Measurements from ENCODE around the gene GNS.
"Not testable (repeated sequence)": the region's sequence is repeated elsewhere in the genome, so short reads cannot be mapped to it uniquely, and the experiment has no call there.

The GNS gene

DNA sequence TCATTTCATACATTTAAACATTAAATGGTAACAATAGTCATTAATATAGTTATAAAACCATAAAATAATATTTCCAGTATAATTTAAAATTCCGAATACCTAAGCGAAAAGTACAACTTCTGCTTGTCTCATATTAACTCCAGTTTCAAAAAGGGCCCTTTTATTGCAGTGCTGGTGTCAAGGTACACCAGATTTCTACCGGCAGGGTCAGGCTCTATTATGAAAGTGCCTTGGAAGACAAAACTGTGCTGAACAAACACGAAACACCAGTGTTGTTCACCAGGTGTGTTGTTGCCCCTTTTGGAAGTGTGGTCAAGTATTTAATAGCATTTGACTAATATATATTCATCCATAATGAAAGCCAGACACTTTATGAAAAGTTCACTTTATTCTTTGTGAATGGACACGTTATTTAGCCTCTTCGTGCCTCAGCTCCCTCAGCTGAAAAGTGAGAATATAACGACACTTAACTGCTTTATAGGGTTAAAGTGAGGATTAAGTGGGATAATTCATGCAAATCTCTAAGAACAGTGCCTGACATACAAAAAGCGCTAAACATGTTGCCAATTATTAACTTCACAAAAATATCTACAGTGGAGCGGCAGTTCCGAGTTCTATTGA is 20.3 kb upstream of the GNS start:
- no peak for DNase-seq

DNA sequence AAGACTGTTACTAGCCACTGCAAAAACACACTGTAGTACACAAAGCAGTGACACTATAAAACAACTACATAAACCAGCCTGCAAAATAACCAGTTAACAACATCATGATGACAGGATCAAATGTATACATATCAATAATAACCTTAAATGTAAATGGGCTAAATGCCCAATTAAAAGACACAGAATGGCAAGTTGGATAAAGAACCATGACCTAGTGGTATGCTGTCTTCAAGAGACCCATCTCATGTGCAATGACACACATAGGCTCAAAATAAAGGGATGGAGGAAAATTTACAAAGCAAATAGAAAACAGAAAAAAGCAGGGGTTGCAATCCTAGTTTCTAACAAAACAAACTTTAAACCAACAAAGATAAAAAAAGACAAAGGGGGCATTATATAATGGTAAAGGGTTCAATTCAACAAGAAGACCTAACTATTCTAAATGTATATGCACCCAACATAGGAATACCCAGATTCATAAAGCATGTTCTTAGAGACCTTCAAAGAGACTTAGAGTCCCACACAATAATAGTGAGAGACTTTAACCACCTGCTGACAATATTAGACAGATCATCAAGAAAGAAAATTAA is 16.0 kb upstream of the GNS start:
- not testable (repeated sequence) for DNase-seq

DNA sequence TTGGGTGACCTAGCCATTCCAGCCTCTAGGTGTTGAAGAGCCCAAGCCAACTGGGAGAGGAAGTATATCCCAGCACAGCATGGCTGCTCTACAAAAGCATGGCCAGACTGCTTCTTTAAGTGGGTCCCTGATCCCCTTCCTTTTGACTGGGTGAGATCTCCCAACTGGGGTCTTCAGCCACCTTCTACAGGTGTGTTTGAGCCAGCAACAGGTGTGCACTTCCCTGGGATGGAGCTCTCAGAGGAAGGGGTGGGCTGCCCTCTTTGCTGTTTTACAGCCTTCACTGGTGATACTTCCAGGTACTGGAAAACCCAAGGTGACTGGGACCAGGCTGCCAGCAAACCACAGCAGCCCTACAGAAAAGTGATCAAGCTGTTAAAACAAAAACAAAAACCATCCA is 14.2 kb upstream of the GNS start:
- no peak for DNase-seq

DNA sequence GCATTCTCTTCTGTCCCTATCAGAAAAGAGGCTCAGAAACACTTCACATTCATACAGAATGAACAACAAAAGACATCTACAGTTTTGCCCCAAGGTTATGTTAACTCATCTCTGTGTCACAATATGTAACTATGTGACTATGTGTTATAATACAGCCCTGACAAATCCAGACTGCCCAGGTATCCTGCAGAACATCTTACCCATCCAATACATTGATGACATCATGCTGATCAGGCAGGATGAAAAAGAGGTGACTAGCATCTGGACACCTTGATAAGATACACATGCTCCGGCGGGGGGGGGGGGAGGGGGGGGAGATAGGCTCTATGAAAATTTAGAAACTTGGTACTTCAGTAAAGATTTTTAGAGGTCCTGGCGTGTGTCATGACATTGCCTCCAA is 8.3 kb upstream of the GNS start:
- DNase-seq = no peak

DNA sequence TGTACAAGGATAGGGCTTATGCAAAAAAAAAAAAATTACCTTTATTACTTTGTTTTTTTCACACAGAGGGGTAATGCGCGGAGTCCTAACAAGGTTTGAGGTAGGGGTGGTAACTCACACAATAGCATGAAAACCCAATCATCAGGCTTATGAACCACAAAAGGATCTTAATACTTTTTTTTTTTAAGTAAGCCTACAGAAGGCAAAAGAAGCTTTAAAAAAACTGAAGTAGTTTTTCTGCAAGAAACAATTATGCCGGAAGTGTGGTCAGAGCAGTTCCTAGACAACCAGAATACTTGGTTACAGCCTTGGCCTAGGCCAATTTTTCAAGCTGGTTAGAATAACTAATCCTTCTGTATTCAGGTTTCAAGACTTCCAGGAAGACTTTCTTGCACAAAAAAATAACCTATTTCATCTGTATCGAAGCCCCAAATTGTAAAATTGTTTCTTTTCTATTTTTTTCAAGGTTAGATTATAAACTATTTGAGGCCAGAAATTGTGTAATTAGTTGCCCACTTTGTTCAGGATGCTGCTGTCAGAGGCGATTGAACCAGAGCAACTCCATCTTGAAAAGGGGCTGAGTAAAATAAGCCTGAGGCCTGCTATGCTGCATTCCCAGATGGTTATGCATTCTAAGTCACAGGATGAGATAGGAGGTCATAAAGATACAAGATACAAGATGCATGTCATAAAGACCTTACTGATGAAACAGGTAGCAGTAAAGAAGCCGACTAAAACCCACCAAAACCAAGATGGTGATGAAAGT is 1.8 kb upstream of the GNS start:
- no peak for DNase-seq

DNA sequence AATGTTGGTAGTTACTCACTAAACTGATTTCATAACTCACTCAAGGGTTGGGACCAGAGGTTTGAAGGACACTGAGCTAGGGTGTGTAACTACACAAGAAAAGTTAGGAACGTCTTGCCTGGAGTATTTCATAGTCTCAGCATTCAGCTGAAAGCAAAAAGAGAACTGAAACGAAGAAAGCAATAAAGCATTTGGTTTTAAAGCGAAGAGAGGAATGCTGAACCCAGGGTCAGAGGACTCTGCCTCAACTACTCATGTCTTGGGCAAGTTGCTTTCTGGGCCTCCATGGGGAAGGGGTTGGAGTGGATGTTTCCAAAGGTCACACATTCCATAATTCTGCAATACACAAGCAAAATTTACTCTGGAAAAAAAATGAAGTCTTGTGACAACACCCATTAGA is 1.4 kb downstream of the GNS start:
- DNase-seq = no peak

DNA sequence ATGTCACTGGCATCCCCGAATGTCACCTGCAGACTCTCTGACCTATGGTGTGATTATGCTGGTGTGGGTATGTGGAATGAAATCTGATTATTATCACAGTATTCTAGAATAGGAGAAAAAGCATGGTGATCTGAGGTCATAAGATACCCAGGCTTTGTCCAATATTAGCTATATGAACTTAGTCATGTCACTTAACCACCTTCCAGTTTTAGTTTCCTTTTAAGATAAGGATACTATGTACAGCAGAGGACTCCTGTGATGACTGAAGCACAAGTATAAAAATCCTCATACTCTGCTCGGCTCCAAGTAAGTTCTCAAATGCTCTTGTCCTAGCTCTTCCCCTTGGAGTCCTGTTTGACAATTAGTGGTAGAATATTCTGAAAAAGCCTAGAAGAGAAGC is 2.8 kb downstream of the GNS start:
- DNase-seq = no peak

DNA sequence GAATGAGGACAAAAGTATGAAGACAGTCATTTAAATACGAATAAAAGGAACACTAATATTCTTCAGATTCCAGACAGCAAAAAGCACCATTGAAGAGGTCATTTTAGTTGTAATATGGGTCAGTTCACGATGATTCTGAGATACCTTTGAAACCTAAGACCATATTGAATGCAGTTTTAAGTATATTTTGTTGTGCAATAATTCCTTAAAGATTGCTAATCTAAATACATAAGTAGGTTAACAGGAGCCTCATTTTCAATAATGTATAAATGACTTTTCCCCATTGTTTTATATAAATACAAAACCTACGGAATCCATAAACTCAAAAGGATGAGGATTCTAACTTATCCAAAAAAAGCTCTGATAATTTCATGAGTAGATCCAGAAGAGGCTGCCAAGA is 5.8 kb downstream of the GNS start:
- DNase-seq = no peak

DNA sequence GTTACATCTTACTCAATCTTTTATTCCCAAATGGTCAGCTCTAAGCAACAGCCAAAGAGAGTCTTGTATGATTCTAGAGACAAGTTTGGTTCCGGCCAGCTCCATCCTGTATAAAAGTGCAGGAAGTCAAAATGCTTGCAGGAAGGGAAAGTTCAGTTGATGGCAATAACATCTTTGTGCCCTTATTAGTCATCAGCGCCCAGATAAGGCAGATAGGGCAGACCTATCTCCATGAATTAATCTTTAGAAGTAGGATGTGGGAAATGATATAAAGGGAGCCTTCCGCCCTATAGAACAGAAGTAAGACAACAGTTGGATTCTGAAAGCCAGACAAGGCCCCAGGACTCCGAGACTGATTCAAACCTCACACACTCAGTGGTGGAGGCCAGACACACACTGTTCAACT is 6.4 kb downstream of the GNS start:
- DNase-seq = no peak

DNA sequence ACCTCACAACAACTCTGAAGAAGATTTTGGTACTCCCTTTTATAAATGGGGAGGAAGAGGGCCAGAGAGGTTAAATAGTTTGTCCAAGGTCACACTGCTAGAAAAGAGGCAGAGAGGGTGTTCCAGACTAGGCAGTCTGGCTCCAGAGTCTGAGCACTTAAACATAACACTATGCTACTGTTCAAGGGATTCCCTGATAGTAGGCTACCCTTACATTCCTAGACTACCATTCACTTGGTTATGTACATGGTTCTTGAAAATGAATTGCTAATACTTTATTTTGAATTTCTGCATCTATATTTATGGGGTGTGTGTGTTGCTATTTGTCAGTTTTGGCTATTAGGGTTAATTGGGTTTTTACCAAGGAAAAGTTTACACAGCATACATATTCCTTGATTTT is 7.2 kb downstream of the GNS start:
- no peak for DNase-seq

DNA sequence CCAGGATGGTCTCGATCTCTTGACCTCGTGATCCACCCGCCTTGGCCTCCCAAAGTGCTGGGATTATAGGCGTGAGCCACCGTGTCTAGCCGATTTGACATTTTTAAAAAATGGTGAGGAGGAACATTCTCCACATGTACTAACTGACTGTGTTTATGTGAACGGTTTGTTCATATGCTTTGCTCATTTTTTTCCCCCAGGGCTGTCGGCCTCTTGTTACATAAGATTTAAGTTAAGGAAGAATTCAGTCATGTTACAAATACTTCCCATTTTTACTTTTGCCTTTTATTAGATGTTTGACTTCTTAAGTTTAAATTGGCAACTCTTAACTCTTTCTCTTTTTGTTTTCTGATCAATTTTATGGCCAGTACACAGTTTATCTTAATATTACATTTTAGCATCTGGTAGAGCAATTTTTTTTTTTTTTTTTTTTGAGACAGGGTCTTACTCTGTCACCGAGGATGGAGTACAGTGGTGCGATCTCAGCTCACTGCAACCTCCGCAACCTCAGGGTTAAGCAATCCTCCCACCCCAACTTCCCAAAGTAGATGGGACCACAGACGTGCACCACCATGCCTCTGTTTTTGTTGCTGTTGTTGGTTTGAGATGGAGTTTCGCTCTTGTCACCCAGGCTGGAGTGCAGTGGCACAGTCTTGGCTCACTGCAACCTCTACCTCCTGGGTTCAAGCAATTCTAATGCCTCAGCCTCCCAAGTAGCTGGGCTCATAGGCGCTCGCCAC is 9.6 kb downstream of the GNS start:
- no peak for DNase-seq

DNA sequence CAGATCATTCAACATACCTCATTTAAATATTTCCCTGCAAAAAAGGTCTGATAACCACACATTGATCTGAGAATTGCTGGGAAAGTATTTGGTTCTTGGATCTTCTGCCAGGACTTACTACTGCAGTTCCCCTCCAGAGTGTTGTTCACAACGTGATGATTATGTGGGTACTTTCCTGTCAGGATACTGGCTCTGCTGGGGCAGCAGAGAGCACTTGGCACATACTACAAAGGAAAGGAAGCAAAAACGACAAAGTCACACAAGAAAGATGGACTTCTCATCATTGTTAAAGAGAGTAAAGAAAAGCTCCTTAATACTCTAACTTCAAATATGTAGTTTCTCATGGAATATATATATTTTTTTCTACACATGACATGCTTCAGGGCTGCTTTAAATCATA is 11.5 kb downstream of the GNS start:
- no peak for DNase-seq

DNA sequence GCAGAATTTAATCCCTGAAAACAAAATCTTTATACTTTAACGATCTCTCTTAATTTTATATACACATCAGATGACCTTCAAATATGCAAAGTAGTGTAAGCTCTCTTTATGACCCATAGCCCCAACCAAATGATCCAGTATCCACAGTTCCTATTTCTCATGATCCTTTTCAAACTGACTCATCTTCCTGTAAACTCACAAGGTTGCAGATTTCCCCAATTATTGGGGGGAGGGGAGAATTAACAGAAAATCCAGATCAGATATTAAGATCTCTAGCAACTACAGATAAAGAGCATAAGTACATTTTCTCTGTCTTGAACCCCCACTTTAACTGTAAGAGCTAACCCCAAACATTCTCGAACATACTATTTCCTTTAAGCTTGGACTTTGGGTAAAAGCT is 12.5 kb downstream of the GNS start:
- DNase-seq = no peak

DNA sequence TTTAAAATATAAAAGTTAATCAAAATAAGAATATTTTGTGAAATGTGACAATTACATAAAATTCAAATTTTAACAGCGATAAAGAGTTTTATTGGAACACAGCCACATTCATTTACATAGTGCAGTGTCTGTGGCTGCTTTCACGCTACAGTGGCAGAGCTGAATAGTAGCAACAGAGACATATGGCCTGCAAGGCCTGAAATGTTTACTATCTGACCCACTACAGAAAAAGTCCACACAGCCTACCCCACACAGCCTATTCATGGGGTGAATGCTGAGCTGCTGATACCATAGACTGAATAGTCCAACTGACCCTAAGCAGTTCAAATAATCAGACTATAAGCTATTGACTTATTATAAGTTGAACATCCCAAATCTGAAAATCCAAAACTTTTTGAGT is 13.2 kb downstream of the GNS start:
- DNase-seq = no peak

DNA sequence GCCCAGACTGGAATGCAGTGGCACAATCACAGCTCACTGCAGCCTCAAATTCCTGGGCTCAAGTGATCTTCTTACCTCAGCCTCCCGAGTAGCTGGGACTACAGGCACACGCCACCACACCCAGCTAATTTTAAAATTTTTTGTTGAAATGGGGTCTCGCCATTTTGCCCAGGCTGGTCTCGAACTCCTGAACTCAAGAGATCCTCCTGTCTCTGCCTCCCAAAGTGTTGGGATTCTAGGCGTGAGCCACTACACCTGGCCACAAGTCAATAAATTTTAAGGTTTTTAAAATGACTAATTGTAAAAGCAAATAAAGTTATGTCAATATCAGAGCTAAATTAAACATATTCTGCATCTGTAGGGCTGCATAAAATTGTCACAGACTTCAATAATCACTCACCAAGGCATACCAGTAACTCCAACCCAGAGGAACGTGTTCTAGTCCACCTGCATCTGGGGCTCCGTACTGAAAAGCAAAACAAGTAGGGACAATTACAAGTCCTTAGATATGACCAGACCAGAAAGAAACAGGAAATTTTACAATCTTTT is 13.9 kb downstream of the GNS start:
- DNase-seq = no peak

DNA sequence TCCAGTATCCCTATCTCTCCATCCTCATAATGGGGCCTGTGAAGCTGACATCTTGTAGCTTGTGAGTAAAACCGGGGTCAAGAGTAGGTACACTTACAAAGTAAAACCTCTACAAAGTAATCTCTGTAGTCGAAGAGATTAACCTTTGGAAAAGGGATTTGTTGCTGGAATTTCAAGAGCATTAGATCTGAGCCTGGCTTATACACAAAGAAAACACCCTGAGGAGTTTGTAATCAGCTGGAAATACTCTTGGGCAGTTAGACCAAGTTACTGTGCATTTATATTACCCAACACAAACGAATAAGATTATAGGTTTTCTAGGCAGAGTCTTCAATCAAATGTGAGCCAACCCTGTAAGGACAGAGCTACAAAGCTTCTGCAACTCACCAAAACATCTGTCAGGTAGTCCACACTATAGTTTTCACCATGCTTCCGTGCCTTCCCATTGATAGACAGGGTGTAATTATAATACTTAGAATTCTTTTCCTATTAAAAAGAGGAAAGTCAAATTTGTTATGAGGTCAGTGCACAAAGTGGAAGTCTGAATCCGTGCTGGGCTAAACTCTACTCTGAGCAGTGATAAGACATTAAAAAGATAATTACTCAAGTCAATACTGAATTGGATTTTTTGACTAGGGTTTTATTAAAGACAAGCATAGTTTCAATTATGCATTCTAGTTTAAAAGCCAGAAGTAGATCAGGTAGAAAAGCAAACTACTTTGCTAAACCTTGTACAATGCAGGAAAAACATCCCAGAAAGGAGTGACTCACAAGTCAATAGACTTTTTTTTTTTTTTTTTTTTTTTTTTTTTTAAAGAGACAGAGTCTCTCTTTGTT is 14.6 kb downstream of the GNS start:
- DNase-seq = no peak

DNA sequence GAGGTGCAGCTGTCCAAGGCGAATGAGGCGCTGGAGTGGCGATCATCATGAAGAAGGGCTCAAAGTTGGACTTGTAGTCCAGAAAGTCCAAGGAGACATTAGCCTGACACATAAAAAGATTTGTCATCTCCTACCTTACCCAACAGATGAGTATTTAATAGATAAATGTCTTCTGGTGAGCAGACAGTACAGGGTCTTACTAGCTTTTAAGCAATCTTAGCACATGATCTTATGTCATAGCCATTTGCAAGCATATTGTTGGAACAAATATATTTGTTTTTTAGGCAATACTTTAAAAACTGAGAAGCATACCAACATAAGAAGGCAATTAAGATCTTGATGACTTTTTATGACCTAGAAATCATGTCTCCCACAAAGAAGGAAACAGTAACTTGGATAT is 16.0 kb downstream of the GNS start:
- DNase-seq = no peak

DNA sequence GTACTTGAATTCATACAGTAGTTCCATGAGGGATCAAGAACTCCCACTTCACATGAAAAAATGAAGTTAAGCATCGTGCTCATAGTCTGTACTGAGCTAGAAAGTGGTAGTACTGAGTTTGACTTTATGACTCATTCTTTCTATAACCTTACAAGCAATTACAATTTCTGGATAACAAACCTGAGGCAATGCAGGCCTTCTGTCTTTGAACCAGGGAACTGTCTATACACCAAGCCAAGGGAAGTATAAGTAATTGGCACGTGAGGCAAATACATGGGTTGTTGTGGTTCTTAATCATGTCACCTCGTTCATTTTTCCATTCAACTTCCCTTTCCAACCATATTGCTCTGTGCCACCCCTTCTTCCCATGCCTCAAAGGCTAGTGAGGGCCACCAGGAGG is 16.8 kb downstream of the GNS start:
- no peak for DNase-seq

DNA sequence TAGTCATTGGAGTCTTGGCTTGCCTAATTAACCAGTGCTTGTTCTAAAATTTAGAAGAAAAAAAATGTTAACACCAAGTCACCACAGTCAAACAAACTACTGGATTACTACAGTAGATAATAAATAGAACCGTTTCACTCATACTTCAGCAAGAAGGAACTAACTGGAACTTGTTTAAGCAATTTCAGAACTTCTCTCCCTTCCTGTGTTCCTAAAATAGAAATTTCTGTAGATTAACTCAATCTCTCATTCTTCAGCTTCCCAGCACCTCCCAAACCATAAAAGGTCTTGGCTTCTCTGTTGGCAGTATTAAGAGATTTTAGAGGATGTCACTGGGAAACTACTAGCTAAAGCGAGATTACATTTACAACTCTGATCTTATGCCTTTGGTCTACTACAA is 18.6 kb downstream of the GNS start:
- DNase-seq = no peak

DNA sequence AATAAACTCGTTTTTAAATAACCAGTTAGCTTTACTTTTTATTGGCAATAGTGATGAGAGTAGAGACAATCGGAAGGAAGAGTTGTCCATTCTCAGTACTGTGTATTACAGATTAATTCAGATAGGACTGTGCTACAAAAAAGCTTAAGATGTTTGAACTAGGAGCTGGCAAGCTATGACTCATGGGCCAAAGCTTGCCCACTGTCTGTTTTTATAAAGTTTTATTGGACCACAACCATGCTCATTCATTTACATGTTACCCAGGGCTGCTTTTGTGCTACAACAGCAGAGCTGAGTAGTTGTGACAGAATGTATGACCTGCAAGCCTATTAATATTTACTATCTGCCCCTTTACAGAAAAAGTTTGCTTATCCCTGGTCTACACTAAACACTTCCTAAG is 19.4 kb downstream of the GNS start:
- DNase-seq = no peak

DNA sequence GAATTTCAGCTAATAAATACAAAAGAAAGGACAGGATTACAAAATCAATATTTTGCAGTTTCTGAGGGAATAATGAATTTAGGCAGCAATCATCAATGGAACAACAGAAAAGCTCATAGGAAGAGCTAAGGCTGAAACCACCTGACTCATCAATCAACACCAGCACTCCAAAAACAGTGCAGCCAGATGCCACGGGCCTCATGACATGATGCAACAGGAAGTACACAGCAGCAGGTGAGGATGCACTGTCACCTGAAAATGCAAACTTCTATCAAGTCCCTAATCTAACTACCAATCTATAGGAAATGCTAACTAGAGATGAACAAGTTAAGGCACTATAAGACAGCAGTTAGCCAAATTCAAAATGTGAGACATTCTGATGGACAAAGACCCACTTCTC is 21.7 kb downstream of the GNS start:
- DNase-seq = no peak

DNA sequence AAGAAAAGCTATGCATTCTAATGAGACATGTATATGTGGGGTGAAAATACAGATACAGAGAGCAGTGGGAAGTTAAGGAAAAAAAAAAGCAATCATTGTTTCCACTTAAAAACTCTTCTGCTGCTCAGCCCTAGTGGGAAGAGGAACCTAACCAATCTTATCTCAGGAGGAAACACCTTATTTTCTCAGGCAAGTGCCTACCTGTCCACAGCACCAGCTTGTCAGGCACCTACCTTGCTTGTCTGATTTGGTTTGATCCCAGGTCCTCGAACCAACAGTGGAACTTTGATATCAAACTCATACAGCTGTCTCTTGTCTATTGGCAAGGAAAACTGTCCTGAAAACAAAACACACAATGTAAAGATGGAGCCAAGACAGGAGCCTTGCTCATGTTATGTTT is 22.4 kb downstream of the GNS start:
- no peak for DNase-seq

DNA sequence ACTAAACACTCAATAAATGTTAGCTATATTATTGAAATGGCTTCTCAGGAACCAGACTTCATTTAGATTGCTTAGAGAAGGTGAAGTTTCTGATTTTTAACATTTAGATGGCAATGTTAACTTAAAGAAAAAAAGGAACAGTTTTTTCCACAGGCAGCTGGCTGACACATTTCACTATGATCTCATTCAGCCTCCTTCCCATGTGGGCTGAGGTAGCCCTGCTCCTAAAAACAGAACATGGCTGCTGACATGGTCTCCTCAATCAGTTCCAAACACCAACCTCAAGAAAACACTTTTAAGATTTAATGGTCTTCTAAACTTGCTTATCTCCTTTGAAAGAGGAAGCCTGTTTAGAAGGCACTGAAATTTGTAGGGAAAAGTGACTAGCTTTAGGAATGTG is 23.8 kb downstream of the GNS start:
- no peak for DNase-seq
